ENCODE measurements around the gene CHKA. TPM values are rescaled to one million over a fixed set of nuclear protein-coding genes. Genes with fewer than 3 reads are reported as not detected.
A peak's percentile ranks its signal among the peaks of the same experiment; 100 is the strongest.

The CHKA gene
- total RNA-seq, 1 donor from 2014 or later: 173 TPM

DNA sequence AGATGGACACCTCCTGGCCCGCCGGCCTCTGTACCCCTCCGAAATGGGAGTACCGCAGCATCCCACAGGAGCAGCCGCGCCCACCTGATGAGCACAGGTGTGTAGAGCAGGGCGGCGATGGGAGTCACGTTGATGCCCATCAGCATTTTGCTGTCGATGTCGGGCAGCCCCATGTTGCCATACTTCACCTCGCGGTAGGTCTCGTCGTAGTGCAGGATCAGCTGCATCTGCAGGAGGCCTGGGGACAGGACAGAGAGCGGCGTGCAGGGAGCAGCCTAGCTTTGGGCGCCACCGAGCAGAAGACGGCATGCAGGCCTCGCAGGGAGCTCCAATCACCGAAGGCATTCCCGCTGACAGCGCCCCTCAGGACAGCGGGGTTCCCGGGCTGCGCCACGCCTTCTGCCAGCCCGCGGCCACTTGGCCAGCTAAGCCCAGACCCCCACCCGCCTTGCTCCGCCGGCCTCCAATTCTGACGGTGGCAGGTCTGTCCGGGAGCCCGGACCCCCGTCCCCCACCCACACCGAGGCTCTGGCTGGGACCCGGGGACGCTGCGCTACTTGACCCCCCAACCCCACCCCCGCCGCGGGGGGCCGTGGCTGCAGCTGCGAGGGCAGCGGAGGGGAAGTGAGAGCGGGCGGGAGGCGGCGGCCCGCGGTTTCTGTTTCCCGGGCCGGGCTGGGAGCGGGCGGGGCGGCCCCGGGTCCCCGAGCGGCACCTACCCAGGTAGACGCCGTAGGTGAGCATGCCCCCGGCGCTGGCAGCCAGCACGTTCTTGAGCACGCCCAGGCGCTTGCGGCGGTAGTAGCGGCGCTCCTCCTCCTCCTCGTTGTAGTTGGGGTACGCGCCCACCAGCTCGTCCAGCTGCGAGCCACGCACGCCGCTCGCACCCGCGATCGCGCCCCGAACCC is 118.0 kb downstream of the CHKA start:
- Mint-ChIP-seq H3K4me3 (ENCODE audit: unreplicated experiment) (peak overlapping the region; percentile 91), H3K27ac (ENCODE audit: unreplicated experiment) (peak overlapping the region; percentile 57), H3K36me3 (ENCODE audit: low read depth, unreplicated experiment) (peaks cover 5% of the 10 kb centered on the region), H3K9me3 (ENCODE audit: unreplicated experiment) (no peaks in the 10 kb centered on the region), H3K27me3 (ENCODE audit: unreplicated experiment) (peaks cover 12% of the 10 kb centered on the region), H3K4me1 (ENCODE audit: unreplicated experiment) (peaks cover 12% of the 10 kb centered on the region)
- DNase-seq (ENCODE audit: low spot score): peak; percentile 29
- TF ChIP-seq, protein P1, sequence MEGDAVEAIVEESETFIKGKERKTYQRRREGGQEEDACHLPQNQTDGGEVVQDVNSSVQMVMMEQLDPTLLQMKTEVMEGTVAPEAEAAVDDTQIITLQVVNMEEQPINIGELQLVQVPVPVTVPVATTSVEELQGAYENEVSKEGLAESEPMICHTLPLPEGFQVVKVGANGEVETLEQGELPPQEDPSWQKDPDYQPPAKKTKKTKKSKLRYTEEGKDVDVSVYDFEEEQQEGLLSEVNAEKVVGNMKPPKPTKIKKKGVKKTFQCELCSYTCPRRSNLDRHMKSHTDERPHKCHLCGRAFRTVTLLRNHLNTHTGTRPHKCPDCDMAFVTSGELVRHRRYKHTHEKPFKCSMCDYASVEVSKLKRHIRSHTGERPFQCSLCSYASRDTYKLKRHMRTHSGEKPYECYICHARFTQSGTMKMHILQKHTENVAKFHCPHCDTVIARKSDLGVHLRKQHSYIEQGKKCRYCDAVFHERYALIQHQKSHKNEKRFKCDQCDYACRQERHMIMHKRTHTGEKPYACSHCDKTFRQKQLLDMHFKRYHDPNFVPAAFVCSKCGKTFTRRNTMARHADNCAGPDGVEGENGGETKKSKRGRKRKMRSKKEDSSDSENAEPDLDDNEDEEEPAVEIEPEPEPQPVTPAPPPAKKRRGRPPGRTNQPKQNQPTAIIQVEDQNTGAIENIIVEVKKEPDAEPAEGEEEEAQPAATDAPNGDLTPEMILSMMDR (IDR thresholded peaks at IDR 0.05; ENCODE audit: unreplicated experiment): no peak

Small RNA genes lying within 50 kb of the gene (microRNA-seq; reads per million reads assigned to microRNA genes)
- gene MIR4691 (ENCODE audit: unreplicated experiment): 0.63 reads per million
- 1.2 reads per million, percentile 17 among the genes with 10 or more reads in this experiment for gene MIR6753 (ENCODE audit: unreplicated experiment)
- gene MIR7113 (ENCODE audit: unreplicated experiment): 2.9 reads per million, percentile 37 among the genes with 10 or more reads in this experiment

Other genes starting within 250 kb of the CHKA start
- gene UNC93B1, start 117.3 kb downstream of the CHKA start, total RNA-seq (ENCODE audit: unreplicated experiment): 13.1 TPM
- not detected for gene ALDH3B1, start 111.1 kb downstream of the CHKA start, total RNA-seq (ENCODE audit: unreplicated experiment)
- 144 TPM for gene NDUFS8, start 90.7 kb downstream of the CHKA start, total RNA-seq (ENCODE audit: unreplicated experiment)
- 294 TPM for gene TCIRG1, start 82.4 kb downstream of the CHKA start, total RNA-seq (ENCODE audit: unreplicated experiment)
- 46.8 TPM for gene KMT5B, start 91.9 kb upstream of the CHKA start, total RNA-seq (ENCODE audit: unreplicated experiment)
- 9.4 TPM for gene C11orf24, start 150.6 kb upstream of the CHKA start, total RNA-seq (ENCODE audit: unreplicated experiment)
- 72.3 TPM for gene LRP5, start 191.2 kb upstream of the CHKA start, total RNA-seq (ENCODE audit: unreplicated experiment)